ENCODE results near the gene FSCN2.

FSCN2 gene

DNA sequence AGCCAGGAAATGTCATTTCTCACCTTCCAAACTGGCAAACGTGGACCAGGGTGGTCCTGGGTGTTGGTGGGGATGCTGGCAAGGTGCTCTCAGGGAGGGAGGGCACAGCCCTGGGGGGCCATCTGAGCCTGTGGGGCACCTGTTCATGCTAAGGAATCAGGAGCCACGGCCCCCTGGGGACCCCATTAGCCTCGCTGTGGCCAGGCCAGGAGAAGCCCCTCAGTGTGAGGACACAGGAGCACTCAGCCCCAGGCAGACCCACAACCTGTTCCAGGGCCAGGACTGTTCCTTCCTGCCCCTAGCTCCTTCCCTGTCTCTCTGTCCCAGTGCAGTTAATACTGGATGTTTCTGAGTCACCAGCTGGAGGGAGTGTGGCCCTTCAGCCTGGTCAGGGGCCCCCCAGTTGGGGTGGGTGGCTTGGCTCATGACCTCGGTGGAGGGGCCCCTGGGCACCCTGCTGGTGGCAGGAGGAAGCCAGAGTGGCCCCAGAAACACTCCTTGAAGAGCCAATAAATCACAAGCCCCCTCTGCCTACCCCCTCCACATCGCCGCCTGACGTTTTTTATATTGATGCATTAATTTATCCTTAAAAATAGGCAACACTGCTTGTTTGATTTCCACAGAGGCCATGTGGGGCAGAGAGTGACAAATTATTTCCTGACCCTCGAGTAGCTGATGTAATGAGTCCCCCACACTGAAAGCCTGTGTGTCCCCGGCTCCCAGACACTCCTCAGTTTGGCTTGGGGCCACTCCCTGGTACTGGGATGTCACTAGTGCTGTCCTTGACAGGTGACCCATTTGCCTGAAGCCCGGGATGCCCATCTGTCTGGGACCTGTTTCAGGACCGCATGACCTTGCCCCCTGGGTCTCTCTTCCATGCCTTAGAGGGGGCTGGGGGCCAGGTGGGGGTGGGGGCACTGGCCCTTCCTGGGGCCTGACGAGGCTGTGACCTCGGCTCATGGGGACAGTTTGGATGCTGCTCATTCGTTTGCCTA is 37.9 kb upstream of the FSCN2 start:
- DNase-seq, result no peak

DNA sequence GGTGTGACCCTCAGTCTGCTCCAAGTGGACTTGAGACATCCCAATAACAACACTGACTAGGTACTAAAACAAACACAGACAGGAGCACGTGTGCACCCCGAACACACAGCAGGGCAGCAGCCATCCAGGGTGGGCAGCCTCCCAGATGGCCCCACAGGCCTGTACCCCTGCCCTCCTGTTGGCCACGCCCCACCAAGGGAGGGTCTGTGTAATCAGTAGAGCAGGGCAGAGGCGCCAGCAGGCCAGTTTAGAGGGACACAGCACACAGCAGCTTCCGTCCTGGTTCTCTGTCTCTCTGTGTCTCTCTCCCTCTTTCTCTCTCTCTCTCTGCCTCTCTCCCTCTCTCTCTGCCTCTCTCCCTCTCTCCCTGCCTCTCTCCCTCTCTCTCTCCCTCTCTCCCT is 37.0 kb upstream of the FSCN2 start:
- DNase-seq, result no peak

- no peak for DNase-seq
Measured at GRCh38 chr17:81491761-81492160, 36.4 kb upstream of the FSCN2 start.

- no peak for DNase-seq
Measured at GRCh38 chr17:81492202-81492601, 36.0 kb upstream of the FSCN2 start.

GRCh38 chr17:81492706-81493105 is 35.5 kb upstream of the FSCN2 start:
- no peak for DNase-seq

DNA sequence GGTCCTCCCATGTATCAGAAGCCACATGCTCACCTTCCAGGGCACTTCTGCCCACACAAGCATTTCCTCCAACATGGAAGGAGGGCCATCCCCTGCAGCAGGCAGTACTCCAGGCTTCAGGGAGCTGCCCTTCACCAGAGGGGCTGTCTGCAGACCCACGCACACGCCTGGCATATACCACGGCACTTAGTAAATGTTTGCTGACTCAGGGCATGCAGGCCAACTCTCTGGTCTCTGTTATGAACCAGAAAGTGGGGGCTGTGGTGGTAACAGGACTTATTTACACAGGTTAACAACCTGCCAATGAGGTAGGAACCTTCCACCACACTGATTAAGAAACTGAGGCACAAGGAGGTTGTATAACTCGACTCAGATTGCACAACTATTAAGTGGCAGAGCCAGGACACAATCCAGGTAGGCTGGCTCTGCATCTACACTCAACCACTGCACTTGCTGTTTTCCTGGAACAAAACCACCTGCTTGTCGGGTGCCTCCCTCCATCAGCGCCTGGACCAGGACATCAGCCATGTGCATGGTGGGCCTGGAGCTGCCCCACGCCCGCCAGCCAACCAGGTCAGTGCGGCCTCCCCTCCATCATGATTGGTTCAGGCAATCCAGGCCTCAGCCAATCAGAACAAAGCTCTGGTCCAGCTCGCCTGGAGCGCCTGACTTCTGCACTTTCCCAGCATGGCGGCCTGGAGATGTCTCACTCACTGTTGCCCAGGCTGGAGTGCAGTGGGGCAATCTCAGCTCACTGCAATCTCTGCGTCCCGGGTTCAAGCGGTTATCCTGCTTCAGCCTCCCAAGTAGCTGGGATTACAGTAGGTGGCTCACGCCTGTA is 34.8 kb upstream of the FSCN2 start:
- no peak for DNase-seq

GRCh38 chr17:81494626-81495377 is 33.4 kb upstream of the FSCN2 start:
- DNase-seq, result peak in 1 of 5 experiments; percentile 62

GRCh38 chr17:81498953-81499600 is 29.1 kb upstream of the FSCN2 start:
- no peak for DNase-seq

GRCh38 chr17:81499601-81499970 is 28.6 kb upstream of the FSCN2 start:
- no peak for DNase-seq

DNA sequence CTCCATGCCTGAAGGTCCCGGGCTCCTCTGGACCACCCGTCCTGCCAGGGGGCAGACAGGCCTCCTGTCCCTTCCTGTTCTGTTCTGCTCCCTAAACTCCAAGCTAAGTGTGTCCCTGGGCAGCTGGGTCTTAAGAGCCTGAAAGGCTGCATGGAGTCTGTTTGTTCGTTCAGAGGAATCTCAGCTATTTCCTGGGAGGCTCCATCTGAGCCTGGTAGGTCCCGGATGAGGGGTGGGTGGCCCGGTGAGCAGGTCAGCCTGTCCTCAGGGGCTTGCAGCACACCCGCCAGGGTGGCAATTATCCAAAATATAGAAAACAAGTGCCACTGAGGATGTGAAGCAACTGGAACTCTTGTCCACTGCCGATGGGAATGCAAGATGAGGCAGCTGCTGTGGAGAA is 28.1 kb upstream of the FSCN2 start:
- DNase-seq, result no peak

DNA sequence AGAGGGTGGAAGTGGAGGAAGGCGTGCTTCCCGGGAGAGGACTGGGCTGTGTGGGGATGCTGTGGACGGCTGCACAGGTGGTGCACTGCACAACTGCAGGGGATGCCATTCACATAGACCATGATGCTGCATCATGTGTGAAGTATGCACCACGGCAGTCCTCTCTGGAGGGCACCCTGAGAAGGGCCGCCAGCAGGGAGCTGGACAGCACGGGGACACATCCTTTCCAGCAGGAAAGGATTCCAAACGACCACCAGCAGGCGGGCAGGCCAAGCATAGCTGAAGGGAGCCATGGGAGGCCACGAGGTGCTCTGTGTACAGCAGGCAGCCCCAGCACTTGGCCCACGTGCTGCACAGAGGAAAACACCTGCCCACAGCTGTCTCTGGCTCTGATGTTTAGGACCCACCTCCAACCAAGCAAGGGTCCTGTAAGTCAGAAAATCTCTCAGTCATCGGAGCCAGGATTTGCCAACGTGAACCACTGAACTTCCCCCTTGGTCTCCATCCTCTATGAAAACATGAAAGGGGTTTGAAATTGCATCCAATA is 25.6 kb upstream of the FSCN2 start:
- no peak for DNase-seq

GRCh38 chr17:81503619-81504018 is 24.6 kb upstream of the FSCN2 start:
- DNase-seq, result no peak

DNA sequence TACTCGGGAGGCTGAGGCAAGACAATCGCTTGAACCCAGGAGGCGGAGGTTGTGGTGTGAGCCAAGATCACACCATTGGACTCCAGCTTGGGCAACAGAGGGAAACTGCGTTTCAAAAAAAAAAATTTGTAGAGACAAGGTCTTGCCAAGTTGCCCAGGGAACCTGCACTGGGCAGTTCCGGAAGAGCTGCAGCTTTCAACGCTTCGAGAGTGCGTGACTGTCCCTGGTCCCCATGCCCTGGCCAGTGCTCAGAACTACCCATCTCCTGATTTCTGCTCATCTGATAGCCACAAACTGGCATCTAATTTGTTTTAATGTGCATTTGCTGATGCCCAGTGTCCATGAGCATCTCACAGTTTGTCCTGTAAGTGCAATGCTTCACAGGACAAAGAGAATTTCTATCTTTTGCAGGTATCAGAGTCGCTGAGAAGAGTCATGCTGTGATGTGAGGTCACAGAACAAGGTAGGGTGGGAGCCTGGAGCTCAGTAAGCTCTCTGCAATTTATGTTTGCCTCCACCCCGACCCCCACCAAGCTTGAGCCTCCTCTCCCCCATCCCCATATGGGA is 19.5 kb upstream of the FSCN2 start:
- peak in 1 of 5 experiments; percentile 25 for DNase-seq

- peak in 2 of 5 experiments; percentile 22 to 58 for DNase-seq
Measured at GRCh38 chr17:81509207-81509971, 18.8 kb upstream of the FSCN2 start.

- peak in 1 of 5 experiments; percentile 17 for DNase-seq
Measured at GRCh38 chr17:81509972-81510784, 18.0 kb upstream of the FSCN2 start.

DNA sequence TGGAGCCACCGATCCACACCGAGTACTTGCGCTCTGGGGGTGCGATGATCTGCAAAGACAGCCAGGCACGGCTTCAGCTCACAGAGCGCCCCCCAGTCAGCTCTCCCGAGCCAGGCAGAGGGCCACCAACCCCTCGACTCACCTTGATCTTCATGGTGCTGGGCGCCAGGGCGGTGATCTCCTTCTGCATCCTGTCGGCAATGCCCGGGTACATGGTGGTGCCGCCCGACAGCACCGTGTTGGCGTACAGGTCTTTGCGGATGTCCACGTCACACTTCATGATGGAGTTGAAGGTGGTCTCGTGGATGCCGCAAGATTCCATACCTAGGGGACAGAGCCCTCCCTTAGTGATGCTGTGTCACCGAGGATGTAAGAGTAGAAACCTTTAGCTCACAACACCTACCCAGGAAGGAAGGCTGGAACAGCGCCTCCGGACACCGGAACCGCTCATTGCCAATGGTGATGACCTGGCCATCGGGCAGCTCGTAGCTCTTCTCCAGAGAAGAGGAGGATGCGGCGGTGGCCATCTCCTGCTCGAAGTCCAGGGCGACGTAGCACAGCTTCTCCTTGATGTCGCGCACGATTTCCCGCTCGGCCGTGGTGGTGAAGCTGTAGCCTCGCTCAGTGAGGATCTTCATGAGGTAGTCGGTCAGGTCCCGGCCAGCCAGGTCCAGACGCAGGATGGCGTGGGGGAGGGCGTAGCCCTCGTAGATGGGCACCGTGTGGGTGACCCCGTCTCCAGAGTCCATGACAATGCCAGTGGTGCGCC is 17.2 kb upstream of the FSCN2 start:
- peak in 2 of 5 experiments; percentile 44 to 68 for DNase-seq

GRCh38 chr17:81511554-81511803 is 16.7 kb upstream of the FSCN2 start:
- DNase-seq, result no peak

GRCh38 chr17:81511804-81512561 is 16.2 kb upstream of the FSCN2 start:
- peak in 1 of 5 experiments; percentile 44 for DNase-seq
